DND-41 (cell line): ENCODE results near the gene SDCCAG8.

Source experiments
- ATAC-seq: fragments of 200-7000 bp; cut with Tn5 transposase; 3 replicates; pipeline ENCODE4 v1.9.1; 2021; ENCODE audit warnings: low read depth; ENCODE audit not compliant: insufficient read depth
- DNase-seq: peaks from one replicate; pipeline ENCODE4 v3.0.0-alpha.2; 2020
- H2AFZ ChIP-seq: 2 replicates; pipeline ENCODE4 v1.6.0; 2012; ENCODE audit warnings: low read depth, low read length
- H3K27ac ChIP-seq: 2 replicates; pipeline ENCODE4 v1.5.1; 2012; ENCODE audit warnings: low read length, inconsistent platforms
- H3K27me3 ChIP-seq: fragments of 200-600 bp; sonication (generic); 2 replicates; pipeline ENCODE4 v1.6.0; 2012; ENCODE audit warnings: low read length, mild to moderate bottlenecking, inconsistent platforms; ENCODE audit not compliant: insufficient read depth, poor library complexity
- H3K36me3 ChIP-seq: 2 replicates; pipeline ENCODE4 v1.5.1; 2012; ENCODE audit warnings: low read length, inconsistent platforms; ENCODE audit not compliant: insufficient read depth
- H3K4me1 ChIP-seq: 2 replicates; pipeline ENCODE4 v1.5.1; 2012; ENCODE audit warnings: mild to moderate bottlenecking, low read length; ENCODE audit not compliant: insufficient read depth
- H3K4me2 ChIP-seq: 2 replicates; pipeline ENCODE4 v1.6.0; 2012; ENCODE audit warnings: mild to moderate bottlenecking, moderate library complexity, low read length, inconsistent platforms; ENCODE audit not compliant: insufficient read depth
- H3K4me3 ChIP-seq, 2 experiments: fragments of 200-600 bp in 1 of 2; shearing (Covaris generic) in 1 of 2; 2 replicates each; pipeline ENCODE4 v1.5.1; 2012 to 2016; ENCODE audit warnings: inconsistent platforms in 2 of 2, low read length in 2 of 2, mild to moderate bottlenecking in 2 of 2, low read depth in 1 of 2, moderate library complexity in 1 of 2
- H3K79me2 ChIP-seq: 2 replicates; pipeline ENCODE4 v1.6.0; 2012; ENCODE audit warnings: low read length, inconsistent platforms; ENCODE audit not compliant: insufficient read depth
- H3K9ac ChIP-seq: 2 replicates; pipeline ENCODE4 v1.6.0; 2012; ENCODE audit warnings: low read depth, mild to moderate bottlenecking, inconsistent platforms, low read length, moderate library complexity
- H3K9me3 ChIP-seq: 2 replicates; pipeline ENCODE4 v1.5.1; 2012; ENCODE audit warnings: low read length, moderate library complexity, mild to moderate bottlenecking, inconsistent platforms; ENCODE audit not compliant: insufficient read depth, severe bottlenecking
- H4K20me1 ChIP-seq: 2 replicates; pipeline ENCODE4 v1.6.0; 2012; ENCODE audit warnings: low read length; ENCODE audit not compliant: insufficient read depth
- EZH2 ChIP-seq: IDR thresholded peaks from 3 replicates; pipeline ENCODE4 v1.6.1; 2012; ENCODE audit warnings: borderline replicate concordance, low read depth, mild to moderate bottlenecking, moderate library complexity, low read length, inconsistent platforms; ENCODE audit not compliant: severe bottlenecking
- TF ChIP-seq, protein P1 (sequence below): IDR thresholded peaks from 2 replicates; pipeline ENCODE4 v1.5.1; 2012; ENCODE audit warnings: borderline replicate concordance, low read length, moderate library complexity, mild to moderate bottlenecking; ENCODE audit not compliant: poor library complexity, severe bottlenecking; ENCODE audit errors: extremely low read depth

The SDCCAG8 gene

GRCh38 chr1:243258731-243259130 is 2.9 kb downstream of the SDCCAG8 start:
- Histone ChIP-seq H3K9me3 (no peaks in the 10 kb centered on the region), H3K4me3 (no peak overlapping the region), H3K36me3 (0 out of 2 replicates have a peak, but pooled peaks cover 4% of the 10 kb centered on the region), H3K27ac (no peak overlapping the region), H4K20me1 (peaks cover 3% of the 10 kb centered on the region; the same call in 1 of the 2 replicates), H3K79me2 (peaks cover 82% of the 10 kb centered on the region), H3K9ac (no peak overlapping the region), H3K4me2 (no peak overlapping the region), H3K27me3 (no peaks in the 10 kb centered on the region), H2AFZ (no peak overlapping the region), H3K4me1 (peaks cover 22% of the 10 kb centered on the region)
- ATAC-seq (no peak), DNase-seq (no peak)
- TF ChIP-seq, protein P1, sequence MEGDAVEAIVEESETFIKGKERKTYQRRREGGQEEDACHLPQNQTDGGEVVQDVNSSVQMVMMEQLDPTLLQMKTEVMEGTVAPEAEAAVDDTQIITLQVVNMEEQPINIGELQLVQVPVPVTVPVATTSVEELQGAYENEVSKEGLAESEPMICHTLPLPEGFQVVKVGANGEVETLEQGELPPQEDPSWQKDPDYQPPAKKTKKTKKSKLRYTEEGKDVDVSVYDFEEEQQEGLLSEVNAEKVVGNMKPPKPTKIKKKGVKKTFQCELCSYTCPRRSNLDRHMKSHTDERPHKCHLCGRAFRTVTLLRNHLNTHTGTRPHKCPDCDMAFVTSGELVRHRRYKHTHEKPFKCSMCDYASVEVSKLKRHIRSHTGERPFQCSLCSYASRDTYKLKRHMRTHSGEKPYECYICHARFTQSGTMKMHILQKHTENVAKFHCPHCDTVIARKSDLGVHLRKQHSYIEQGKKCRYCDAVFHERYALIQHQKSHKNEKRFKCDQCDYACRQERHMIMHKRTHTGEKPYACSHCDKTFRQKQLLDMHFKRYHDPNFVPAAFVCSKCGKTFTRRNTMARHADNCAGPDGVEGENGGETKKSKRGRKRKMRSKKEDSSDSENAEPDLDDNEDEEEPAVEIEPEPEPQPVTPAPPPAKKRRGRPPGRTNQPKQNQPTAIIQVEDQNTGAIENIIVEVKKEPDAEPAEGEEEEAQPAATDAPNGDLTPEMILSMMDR, result no peak
- no peak for TF ChIP-seq EZH2

GRCh38 chr1:243260221-243260880 is 4.5 kb downstream of the SDCCAG8 start:
- H4K20me1 ChIP-seq, result peaks cover 3% of the 10 kb centered on the region; the same call in 1 of the 2 replicates
- no peak overlapping the region for H3K9ac ChIP-seq
- H3K36me3 ChIP-seq, result peaks cover 4% of the 10 kb centered on the region; the same call in 1 of the 2 replicates
- no peaks in the 10 kb centered on the region for H3K9me3 ChIP-seq
- no peak overlapping the region for H3K4me3 ChIP-seq
- TF ChIP-seq, protein P1, result no peak
- TF ChIP-seq EZH2, result no peak
- no peak for ATAC-seq
- peaks cover 18% of the 10 kb centered on the region for H3K4me1 ChIP-seq
- H2AFZ ChIP-seq, result no peak overlapping the region
- peaks cover 79% of the 10 kb centered on the region for H3K79me2 ChIP-seq
- H3K27ac ChIP-seq, result no peak overlapping the region
- no peak overlapping the region for H3K4me2 ChIP-seq
- no peaks in the 10 kb centered on the region for H3K27me3 ChIP-seq
- no peak for DNase-seq

- no peak for ATAC-seq
- Histone ChIP-seq H3K9ac (no peak overlapping the region), H3K36me3 (peaks cover 4% of the 10 kb centered on the region; the same call in 1 of the 2 replicates), H3K4me1 (peaks cover 18% of the 10 kb centered on the region), H3K4me2 (no peak overlapping the region), H3K4me3 (no peak overlapping the region), H2AFZ (no peak overlapping the region), H3K27ac (no peak overlapping the region), H4K20me1 (peaks cover 3% of the 10 kb centered on the region; the same call in 1 of the 2 replicates), H3K9me3 (no peaks in the 10 kb centered on the region), H3K27me3 (no peaks in the 10 kb centered on the region), H3K79me2 (peaks cover 78% of the 10 kb centered on the region)
- no peak for DNase-seq
- no peak for TF ChIP-seq EZH2
- TF ChIP-seq, protein P1, result no peak
These were observed 5.5 kb downstream of the SDCCAG8 start for GRCh38 chr1:243261390-243261789.
